GM23338 (cell line): ENCODE data around the gene STING1. TPM values are rescaled to one million over a fixed set of nuclear protein-coding genes. Genes with fewer than 3 reads are reported as not detected.
A peak's percentile ranks its signal among the peaks of the same experiment; 100 is the strongest.

Source experiments
- ATAC-seq: fragments of 200-7000 bp; cut with Tn5 transposase; 3 replicates; pipeline ENCODE4 v1.9.1; 2020
- DNase-seq: peaks from one replicate; pipeline ENCODE4 v3.0.0-alpha.2; 2015; ENCODE audit warnings: low spot score
- H2AFZ ChIP-seq: fragments of 200-600 bp; sonication (generic); 2 replicates; pipeline ENCODE4 v1.8.0; 2016; ENCODE audit warnings: antibody characterized with exemption, mild to moderate bottlenecking, moderate library complexity
- H3F3A ChIP-seq: fragments of 200-600 bp; sonication (generic); replicated peaks from 2 replicates; pipeline ENCODE4 v1.8.0; 2017; ENCODE audit warnings: antibody characterized with exemption, mixed run types, low read depth
- H3K27ac ChIP-seq: fragments of 200-600 bp; sonication (generic); 2 replicates; pipeline ENCODE4 v1.6.1; 2016; ENCODE audit warnings: low read depth
- H3K27me3 ChIP-seq: fragments of 200-600 bp; sonication (generic); 2 replicates; pipeline ENCODE4 v1.8.0; 2016; ENCODE audit warnings: mild to moderate bottlenecking, mixed run types, moderate library complexity; ENCODE audit not compliant: insufficient read depth
- H3K36me3 ChIP-seq: fragments of 200-600 bp; sonication (generic); 2 replicates; pipeline ENCODE4 v1.8.0; 2016; ENCODE audit warnings: mild to moderate bottlenecking; ENCODE audit not compliant: insufficient read depth
- H3K4me1 ChIP-seq: fragments of 200-600 bp; sonication (generic); 2 replicates; pipeline ENCODE4 v1.8.0; 2016; ENCODE audit warnings: mild to moderate bottlenecking, moderate library complexity; ENCODE audit not compliant: insufficient read depth
- H3K4me2 ChIP-seq: fragments of 200-600 bp; sonication (generic); 2 replicates; pipeline ENCODE4 v1.7.1; 2017; ENCODE audit warnings: mixed run types
- H3K4me3 ChIP-seq: fragments of 200-600 bp; sonication (generic); 2 replicates; pipeline ENCODE4 v1.6.1; 2016; ENCODE audit warnings: mixed run types
- H3K79me2 ChIP-seq: fragments of 200-600 bp; sonication (generic); replicated peaks from 2 replicates; pipeline ENCODE4 v1.8.0; 2017; ENCODE audit warnings: mild to moderate bottlenecking; ENCODE audit not compliant: insufficient read depth
- H3K9me2 ChIP-seq: fragments of 200-600 bp; sonication (generic); 2 replicates; pipeline ENCODE4 v1.8.0; 2017; ENCODE audit not compliant: insufficient read depth
- H4K20me1 ChIP-seq: fragments of 200-600 bp; sonication (generic); replicated peaks from 2 replicates; pipeline ENCODE4 v1.8.0; 2017; ENCODE audit warnings: mild to moderate bottlenecking; ENCODE audit not compliant: insufficient read depth
- H3K27ac Mint-ChIP-seq: 2 replicates; pipeline ENCODE4 v1.8.0; 2020; ENCODE audit warnings: inconsistent platforms, mild to moderate bottlenecking, moderate library complexity, mixed read lengths
- H3K27me3 Mint-ChIP-seq: 3 replicates; pipeline ENCODE4 v1.8.0; 2022; ENCODE audit warnings: low read depth, mild to moderate bottlenecking, moderate library complexity, mixed read lengths, inconsistent platforms; ENCODE audit not compliant: insufficient read depth, poor library complexity
- H3K36me3 Mint-ChIP-seq: 3 replicates; pipeline ENCODE4 v1.8.0; 2021; ENCODE audit warnings: low read depth, mild to moderate bottlenecking, inconsistent platforms, moderate library complexity, mixed read lengths
- H3K4me1 Mint-ChIP-seq: 3 replicates; pipeline ENCODE4 v1.8.0; 2020; ENCODE audit warnings: mild to moderate bottlenecking, inconsistent platforms, mixed read lengths
- H3K4me3 Mint-ChIP-seq: 3 replicates; pipeline ENCODE4 v1.8.0; 2021; ENCODE audit warnings: moderate library complexity, mild to moderate bottlenecking, inconsistent platforms, mixed read lengths
- H3K9me3 Mint-ChIP-seq: 3 replicates; pipeline ENCODE4 v1.8.0; 2020; ENCODE audit warnings: moderate library complexity, mild to moderate bottlenecking, inconsistent platforms, mixed read lengths
- CREB1 ChIP-seq: fragments of 250-450 bp; sonication (Bioruptor Pico); IDR thresholded peaks from 2 replicates; pipeline ENCODE4 v1.5.0; 2020; ENCODE audit warnings: low read depth, mild to moderate bottlenecking, moderate library complexity
- CTCF ChIP-seq, 2 experiments: fragments of 200-600 bp in 1 of 2; sonication (generic) in 1 of 2; conservative IDR thresholded peaks; 2 replicates each; pipeline versions ENCODE4 v1.5.1 to v1.6.1; 2016 to 2017; ENCODE audit warnings: antibody characterized with exemption in 2 of 2, low read depth in 2 of 2, mild to moderate bottlenecking in 2 of 2, moderate library complexity in 1 of 2
- ETS1 ChIP-seq: IDR thresholded peaks from 2 replicates; pipeline ENCODE4 v1.6.1; 2016; ENCODE audit warnings: antibody characterized with exemption
- EZH2 ChIP-seq: fragments of 200-600 bp; sonication (generic); IDR thresholded peaks from one replicate; pipeline ENCODE4 v1.8.0; 2017; ENCODE audit warnings: antibody characterized with exemption, mild to moderate bottlenecking, low read depth; ENCODE audit not compliant: unreplicated experiment
- EZH2phosphoT487 ChIP-seq: fragments of 200-600 bp; sonication (generic); IDR thresholded peaks from one replicate; pipeline ENCODE4 v1.8.1; 2018; ENCODE audit warnings: antibody characterized with exemption; ENCODE audit not compliant: unreplicated experiment
- JUNB ChIP-seq: IDR thresholded peaks from one replicate; pipeline ENCODE4 v1.6.1; 2016; ENCODE audit warnings: antibody characterized with exemption; ENCODE audit not compliant: unreplicated experiment
- NANOG ChIP-seq: IDR thresholded peaks from 2 replicates; pipeline ENCODE4 v1.6.1; 2016; ENCODE audit warnings: antibody characterized with exemption, borderline replicate concordance
- POLR2AphosphoS5 ChIP-seq: IDR thresholded peaks from 2 replicates; pipeline ENCODE4 v1.6.1; 2016; ENCODE audit warnings: antibody characterized with exemption, low read depth
- REST ChIP-seq: IDR thresholded peaks from one replicate; pipeline ENCODE4 v1.6.1; 2018; ENCODE audit warnings: antibody characterized with exemption; ENCODE audit not compliant: unreplicated experiment
- STAT1 ChIP-seq: IDR thresholded peaks from one replicate; pipeline ENCODE4 v1.6.1; 2016; ENCODE audit warnings: antibody characterized with exemption; ENCODE audit not compliant: unreplicated experiment
- ZNF114 ChIP-seq: fragments of 250-450 bp; sonication (Bioruptor Pico); IDR thresholded peaks from 2 replicates; pipeline ENCODE4 v1.5.0; 2020; ENCODE audit warnings: mild to moderate bottlenecking, moderate library complexity
- ZNF331 ChIP-seq: fragments of 250-450 bp; sonication (Bioruptor Pico); IDR thresholded peaks from 2 replicates; pipeline ENCODE4 v1.5.0; 2020; ENCODE audit warnings: low read depth, mild to moderate bottlenecking, moderate library complexity
- ZNF462 ChIP-seq: fragments of 250-450 bp; sonication (Bioruptor Pico); IDR thresholded peaks from 2 replicates; pipeline ENCODE4 v1.5.0; 2020; ENCODE audit warnings: mild to moderate bottlenecking, moderate library complexity
- polyA plus RNA-seq: library from polyadenylated mRNA; unstranded; fragments of >200 nt; fragmentation: Nextera tagmentation; extraction: Ambion mirVana; gene quantifications from 2 replicates; pipeline ENCODE4 v1.2.1, GENCODE V29; 2016
- total RNA-seq: library from RNA; depleted of rRNA; stranded (reverse); fragments of >200 nt; shearing (Covaris generic); gene quantifications from 2 replicates; pipeline ENCODE4 v1.2.3, GENCODE V29; 2014

STING1 gene
- total and polyA plus RNA-seq, 2 experiments from 2014 or later, result 0.66 TPM; not detected in 1

- Histone ChIP-seq H3F3A (0 out of 2 replicates have a peak, but pooled peaks cover 7% of the 10 kb centered on the region), H3K9me2 (no peaks in the 10 kb centered on the region), H4K20me1 (no peaks in the 10 kb centered on the region), H3K4me1 (peaks cover 17% of the 10 kb centered on the region), H3K27me3 (no peaks in the 10 kb centered on the region), H3K4me2 (peak overlapping the region; percentile 56), H3K36me3 (no peaks in the 10 kb centered on the region), H3K27ac (no peak overlapping the region), H3K79me2 (no peaks in the 10 kb centered on the region), H3K4me3 (no peak overlapping the region), H2AFZ (peak overlapping the region; percentile 64)
- TF ChIP-seq STAT1, result no peak
- TF ChIP-seq ZNF331 (CRISPR knock-in tag), result no peak
- no peak for TF ChIP-seq REST
- no peak for TF ChIP-seq ZNF462 (CRISPR knock-in tag)
- TF ChIP-seq EZH2phosphoT487, result no peak
- TF ChIP-seq ETS1, result no peak
- TF ChIP-seq CTCF (conservative IDR thresholded peaks at IDR 0.05; ENCODE audit: low read depth in 2 of 2), result no peak
- TF ChIP-seq ZNF114 (CRISPR knock-in tag), result no peak
- TF ChIP-seq NANOG, result no peak
- no peak for TF ChIP-seq CREB1 (CRISPR knock-in tag)
- no peak for TF ChIP-seq EZH2
- no peak for TF ChIP-seq POLR2AphosphoS5
- TF ChIP-seq JUNB, result no peak
- H3K27me3 Mint-ChIP-seq, result peaks cover 24% of the 10 kb centered on the region
- peaks cover 37% of the 10 kb centered on the region for H3K4me1 Mint-ChIP-seq
- H3K36me3 Mint-ChIP-seq, result no peaks in the 10 kb centered on the region; the same call in 2 of the 3 replicates
- H3K9me3 Mint-ChIP-seq, result no peaks in the 10 kb centered on the region
- DNase-seq (peak; percentile 86), ATAC-seq (peak; percentile 89)
- H3K27ac Mint-ChIP-seq, result peak overlapping the region; percentile 56
- no peak overlapping the region; the same call in 2 of the 3 replicates for H3K4me3 Mint-ChIP-seq
These were observed 9.5 kb downstream of the STING1 start for GRCh38 chr5:139473105-139473504.
